MM.1S (cell line): Measurements from ENCODE around the gene ZNF23.

ENCODE experiments used
- DNase-seq: peaks from one replicate; pipeline ENCODE4 v3.0.0-alpha.2; 2015
- H2AFZ ChIP-seq: fragments of 300-600 bp; sonication (generic); 2 replicates; pipeline ENCODE4 v1.6.0; 2016; ENCODE audit warnings: antibody characterized with exemption, low read length
- H3F3A ChIP-seq: fragments of 300-600 bp; sonication (generic); 2 replicates; pipeline ENCODE4 v1.6.1; 2016; ENCODE audit warnings: mild to moderate bottlenecking, antibody characterized with exemption, low read length, moderate library complexity, mixed read lengths; ENCODE audit not compliant: insufficient read depth
- H3K27ac ChIP-seq: fragments of 300-600 bp; sonication (generic); 2 replicates; pipeline ENCODE4 v1.5.1; 2016; ENCODE audit warnings: mild to moderate bottlenecking, low read length
- H3K27me3 ChIP-seq: fragments of 300-600 bp; sonication (generic); replicated peaks from 2 replicates; pipeline ENCODE4 v1.6.0; 2016; ENCODE audit warnings: low read length; ENCODE audit not compliant: insufficient read depth
- H3K36me3 ChIP-seq: fragments of 300-600 bp; sonication (generic); replicated peaks from 2 replicates; pipeline ENCODE4 v1.6.1; 2016; ENCODE audit warnings: mild to moderate bottlenecking, low read length, mixed read lengths; ENCODE audit not compliant: insufficient read depth
- H3K4me1 ChIP-seq: fragments of 300-600 bp; sonication (generic); 2 replicates; pipeline ENCODE4 v1.6.1; 2016; ENCODE audit warnings: low read length, mixed read lengths
- H3K4me2 ChIP-seq: fragments of 300-600 bp; sonication (generic); 2 replicates; pipeline ENCODE4 v1.6.0; 2016; ENCODE audit warnings: low read depth, low read length
- H3K4me3 ChIP-seq: fragments of 300-600 bp; sonication (generic); 2 replicates; pipeline ENCODE4 v1.5.1; 2016; ENCODE audit warnings: low read length, mixed read lengths
- H3K79me2 ChIP-seq: fragments of 300-600 bp; sonication (generic); 2 replicates; pipeline ENCODE4 v1.6.1; 2016; ENCODE audit warnings: mixed run types, low read length, mixed read lengths
- H3K9ac ChIP-seq: fragments of 300-600 bp; sonication (generic); 2 replicates; pipeline ENCODE4 v1.6.1; 2016; ENCODE audit warnings: low read length, mixed read lengths
- H3K9me2 ChIP-seq: fragments of 300-600 bp; sonication (generic); replicated peaks from 2 replicates; pipeline ENCODE4 v1.6.1; 2016; ENCODE audit warnings: mild to moderate bottlenecking, low read length, mixed read lengths; ENCODE audit not compliant: insufficient read depth
- H3K9me3 ChIP-seq: fragments of 300-600 bp; sonication (generic); replicated peaks from 2 replicates; pipeline ENCODE4 v1.6.1; 2016; ENCODE audit warnings: mild to moderate bottlenecking, low read length, mixed read lengths; ENCODE audit not compliant: insufficient read depth
- H4K20me1 ChIP-seq: fragments of 300-600 bp; sonication (generic); 2 replicates; pipeline ENCODE4 v1.6.1; 2016; ENCODE audit warnings: mild to moderate bottlenecking, low read length, moderate library complexity, mixed read lengths; ENCODE audit not compliant: insufficient read depth
- EZH2 ChIP-seq: fragments of 300-600 bp; sonication (generic); optimal IDR thresholded peaks from 2 replicates; pipeline ENCODE3; 2017; ENCODE audit warnings: low read depth, mild to moderate bottlenecking, antibody characterized with exemption, low read length, mixed read lengths
- EZH2phosphoT487 ChIP-seq: fragments of 300-600 bp; sonication (generic); IDR thresholded peaks from 2 replicates; pipeline ENCODE4 v1.6.1; 2018; ENCODE audit warnings: antibody characterized with exemption, low read length
- TF ChIP-seq, protein P1 (sequence below): fragments of 300-600 bp; sonication (generic); IDR thresholded peaks from 2 replicates; pipeline ENCODE4 v1.5.1; 2016; ENCODE audit warnings: antibody characterized with exemption, low read length, mixed read lengths

Gene ZNF23

DNA sequence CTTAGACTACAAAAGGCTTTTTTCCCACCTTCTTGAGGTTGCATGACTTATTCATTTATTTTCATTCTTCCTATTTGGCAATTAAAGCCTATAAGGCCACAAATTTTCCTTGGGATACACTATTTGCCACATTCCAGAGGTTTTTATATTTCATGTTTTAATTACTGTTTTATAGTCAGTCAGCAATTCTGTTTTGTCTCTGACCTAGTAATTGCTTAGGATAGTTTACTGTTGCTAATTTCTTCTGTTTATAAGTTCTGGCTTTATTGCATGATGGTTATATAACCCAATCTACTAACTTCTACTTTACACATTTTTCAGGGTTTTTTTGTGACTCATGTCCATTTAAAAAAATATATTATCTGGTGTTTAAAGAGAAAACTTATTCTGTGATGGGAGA lies 2.5 kb downstream of the ZNF23 start:
- H3K79me2 ChIP-seq, result peaks cover 14% of the 10 kb centered on the region
- H3K4me3 ChIP-seq, result no peak overlapping the region
- H3K4me1 ChIP-seq, result no peaks in the 10 kb centered on the region
- TF ChIP-seq EZH2 (no peak), EZH2phosphoT487 (no peak)
- TF ChIP-seq, protein P1, sequence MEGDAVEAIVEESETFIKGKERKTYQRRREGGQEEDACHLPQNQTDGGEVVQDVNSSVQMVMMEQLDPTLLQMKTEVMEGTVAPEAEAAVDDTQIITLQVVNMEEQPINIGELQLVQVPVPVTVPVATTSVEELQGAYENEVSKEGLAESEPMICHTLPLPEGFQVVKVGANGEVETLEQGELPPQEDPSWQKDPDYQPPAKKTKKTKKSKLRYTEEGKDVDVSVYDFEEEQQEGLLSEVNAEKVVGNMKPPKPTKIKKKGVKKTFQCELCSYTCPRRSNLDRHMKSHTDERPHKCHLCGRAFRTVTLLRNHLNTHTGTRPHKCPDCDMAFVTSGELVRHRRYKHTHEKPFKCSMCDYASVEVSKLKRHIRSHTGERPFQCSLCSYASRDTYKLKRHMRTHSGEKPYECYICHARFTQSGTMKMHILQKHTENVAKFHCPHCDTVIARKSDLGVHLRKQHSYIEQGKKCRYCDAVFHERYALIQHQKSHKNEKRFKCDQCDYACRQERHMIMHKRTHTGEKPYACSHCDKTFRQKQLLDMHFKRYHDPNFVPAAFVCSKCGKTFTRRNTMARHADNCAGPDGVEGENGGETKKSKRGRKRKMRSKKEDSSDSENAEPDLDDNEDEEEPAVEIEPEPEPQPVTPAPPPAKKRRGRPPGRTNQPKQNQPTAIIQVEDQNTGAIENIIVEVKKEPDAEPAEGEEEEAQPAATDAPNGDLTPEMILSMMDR, result no peak
- no peaks in the 10 kb centered on the region for H3F3A ChIP-seq
- DNase-seq, result no peak
- H3K9me3 ChIP-seq, result no peaks in the 10 kb centered on the region
- H3K9ac ChIP-seq, result no peak overlapping the region
- H2AFZ ChIP-seq, result no peak overlapping the region
- H3K27me3 ChIP-seq, result no peaks in the 10 kb centered on the region
- no peak overlapping the region for H3K27ac ChIP-seq
- H3K36me3 ChIP-seq, result no peaks in the 10 kb centered on the region
- no peak overlapping the region for H3K4me2 ChIP-seq
- no peaks in the 10 kb centered on the region for H4K20me1 ChIP-seq
- no peaks in the 10 kb centered on the region for H3K9me2 ChIP-seq

DNA sequence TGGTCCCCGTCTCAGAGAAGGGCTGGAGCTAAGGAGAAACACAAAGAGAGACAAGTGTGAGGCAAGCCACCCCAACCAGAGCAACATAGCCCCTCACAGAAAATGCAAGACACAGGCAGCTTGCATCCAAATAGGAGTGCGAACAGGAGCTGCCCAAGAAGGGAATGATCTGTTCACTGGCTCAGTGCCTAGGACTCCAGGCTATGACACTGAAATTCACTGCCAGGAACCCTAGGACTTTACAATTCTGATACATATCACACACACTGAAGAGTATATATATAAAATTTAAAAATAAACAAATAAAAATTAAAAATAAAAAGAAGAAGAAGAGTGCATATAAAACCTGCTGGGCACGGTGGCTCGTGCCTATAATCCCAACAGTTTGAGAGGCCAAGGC lies 5.2 kb downstream of the ZNF23 start:
- no peaks in the 10 kb centered on the region for H3K36me3 ChIP-seq
- H3K27me3 ChIP-seq, result no peaks in the 10 kb centered on the region
- TF ChIP-seq EZH2phosphoT487, result no peak
- no peak for TF ChIP-seq EZH2
- TF ChIP-seq, protein P1, result no peak
- no peak overlapping the region for H3K9ac ChIP-seq
- H3K27ac ChIP-seq, result no peak overlapping the region
- no peaks in the 10 kb centered on the region for H3K4me1 ChIP-seq
- no peak overlapping the region for H2AFZ ChIP-seq
- no peak overlapping the region for H3K4me2 ChIP-seq
- H3K79me2 ChIP-seq, result peaks cover 12% of the 10 kb centered on the region
- H4K20me1 ChIP-seq, result no peaks in the 10 kb centered on the region
- no peaks in the 10 kb centered on the region for H3F3A ChIP-seq
- no peak for DNase-seq
- H3K4me3 ChIP-seq, result no peak overlapping the region
- H3K9me3 ChIP-seq, result no peaks in the 10 kb centered on the region
- H3K9me2 ChIP-seq, result no peaks in the 10 kb centered on the region

DNA sequence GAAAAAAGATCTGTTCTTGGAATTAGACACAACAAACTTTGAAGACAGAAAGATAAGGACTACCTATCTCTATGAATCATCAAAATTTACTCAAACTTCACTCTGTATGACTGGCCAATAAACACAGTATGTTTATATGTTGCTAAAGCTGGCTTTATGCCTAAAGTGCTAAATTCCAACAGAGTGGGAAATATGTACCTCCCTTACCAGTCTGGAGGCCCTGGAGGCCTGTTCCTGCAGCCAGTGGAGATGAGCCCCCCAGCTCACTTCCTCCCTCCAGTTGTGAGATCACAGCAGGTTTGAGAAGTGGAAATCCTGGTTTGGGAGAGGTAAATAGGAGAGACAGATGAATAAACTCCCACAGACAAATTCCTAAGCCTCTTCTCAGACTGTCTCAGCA lies 9.0 kb downstream of the ZNF23 start:
- Histone ChIP-seq H3K4me1 (no peaks in the 10 kb centered on the region), H3F3A (no peaks in the 10 kb centered on the region), H3K79me2 (no peaks in the 10 kb centered on the region), H3K9me3 (no peaks in the 10 kb centered on the region; the same call in 1 of the 2 replicates), H3K4me2 (no peak overlapping the region), H3K9ac (no peak overlapping the region), H3K27ac (no peak overlapping the region), H2AFZ (no peak overlapping the region), H3K9me2 (no peaks in the 10 kb centered on the region), H3K36me3 (peaks cover 18% of the 10 kb centered on the region), H3K4me3 (no peak overlapping the region), H3K27me3 (no peaks in the 10 kb centered on the region), H4K20me1 (no peaks in the 10 kb centered on the region)
- no peak for DNase-seq
- no peak for TF ChIP-seq EZH2phosphoT487
- TF ChIP-seq, protein P1, result no peak
- no peak for TF ChIP-seq EZH2
